Keratinocyte (primary cell): ENCODE results near the gene GDF2.

ENCODE experiments used
- CTCF ChIP-seq, 3 experiments: IDR thresholded peaks in 1 of 3; conservative IDR thresholded peaks in 1 of 3; optimal IDR thresholded peaks in 1 of 3; 2 replicates in 2 of 3; 3 replicates in 1 of 3; pipeline versions ENCODE3 to v1.5.1; 2011; ENCODE audit warnings: low read length in 3 of 3, mild to moderate bottlenecking in 3 of 3, moderate library complexity in 2 of 3, control low read depth in 1 of 3, inconsistent platforms in 1 of 3; ENCODE audit not compliant: insufficient read depth in 2 of 3; ENCODE audit errors: extremely low read depth in 1 of 3
- EZH2 ChIP-seq: IDR thresholded peaks from one replicate; pipeline ENCODE4 v1.6.1; 2012; ENCODE audit warnings: inconsistent platforms, mild to moderate bottlenecking, low read length, moderate library complexity

DNA sequence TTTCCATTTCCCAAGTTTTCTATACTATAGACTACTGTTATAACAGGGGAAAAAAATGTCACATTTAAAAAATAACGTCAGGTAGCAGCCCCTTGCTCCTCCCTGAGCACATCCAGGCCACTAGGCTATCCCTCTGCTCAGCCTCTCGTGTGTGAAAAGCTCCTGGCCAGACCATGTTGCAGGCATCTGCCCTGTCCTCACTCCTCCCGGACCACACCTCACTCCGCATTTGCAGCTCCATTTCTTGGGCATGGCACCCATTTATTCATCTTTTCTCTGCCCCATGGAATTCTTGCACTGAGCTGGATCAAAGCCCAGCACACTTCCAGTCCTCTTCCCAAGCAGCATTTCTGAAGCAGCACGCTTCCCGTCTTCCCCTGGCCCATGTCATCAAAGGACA is 1.4 kb upstream of the GDF2 start:
- TF ChIP-seq EZH2: no peak
- TF ChIP-seq CTCF (optimal IDR thresholded peaks at IDR 0.05 in 1 of 3, IDR thresholded peaks at IDR 0.05 in 1 of 3, conservative IDR thresholded peaks at IDR 0.05 in 1 of 3; ENCODE audit: extremely low read depth in 1 of 3, insufficient read depth in 2 of 3, low read length in 3 of 3): no peak
